Kasumi-1 (cell line): ENCODE measurements around the gene GALNT2.

Source experiments
- DNase-seq, 2 experiments: peaks; one replicate each; lab custom pipeline; 2025; lab: John Stamatoyannopoulos, UW

Gene GALNT2

DNA sequence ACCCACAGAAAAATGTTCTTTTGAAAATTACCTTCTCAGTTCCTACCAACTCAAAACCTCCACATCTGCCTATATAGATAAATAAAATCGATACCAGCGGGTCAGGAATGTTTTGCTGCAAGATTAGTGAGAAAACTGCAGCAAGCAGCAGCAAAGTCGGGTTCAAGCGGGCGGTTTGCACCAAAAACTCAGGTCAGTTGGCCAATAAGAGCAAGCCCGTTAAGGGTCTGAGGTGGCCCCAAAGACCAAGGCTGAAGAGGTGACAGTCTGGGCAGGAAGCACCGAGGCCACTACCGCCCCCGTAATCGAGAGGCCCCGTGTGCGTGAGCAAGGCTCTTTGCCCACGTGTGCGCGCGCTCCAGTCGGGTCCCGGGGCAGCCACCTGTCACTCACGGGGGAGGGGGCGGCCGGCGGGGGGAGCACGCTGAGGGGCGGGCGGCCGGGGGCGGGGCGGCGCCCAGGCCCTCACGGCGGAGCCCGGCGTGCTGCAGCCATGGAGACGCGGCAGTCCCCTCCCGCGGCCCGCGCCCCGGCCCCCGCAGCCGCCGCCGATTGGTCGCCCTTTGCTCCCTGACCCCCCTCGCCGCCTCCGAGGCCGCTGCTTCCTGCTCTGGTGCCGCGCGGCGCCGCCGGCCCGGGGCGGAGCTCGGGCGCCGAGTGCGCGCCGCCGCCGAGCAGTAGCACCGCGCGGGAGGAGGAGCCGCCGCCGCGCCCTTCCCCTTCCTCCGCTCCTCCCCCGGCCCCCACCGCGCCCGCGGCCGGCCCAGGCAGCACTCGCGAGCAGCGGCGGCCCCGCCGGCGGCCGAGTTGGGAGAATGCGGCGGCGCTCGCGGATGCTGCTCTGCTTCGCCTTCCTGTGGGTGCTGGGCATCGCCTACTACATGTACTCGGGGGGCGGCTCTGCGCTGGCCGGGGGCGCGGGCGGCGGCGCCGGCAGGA lies at the start of gene GALNT2:
TSS of gene GALNT2 (plus strand) at position 773 of the 939 bp plus-strand sequence. CDS start at position 816, 43 bp downstream.
- peak; percentile 86 to 94 for DNase-seq

DNA sequence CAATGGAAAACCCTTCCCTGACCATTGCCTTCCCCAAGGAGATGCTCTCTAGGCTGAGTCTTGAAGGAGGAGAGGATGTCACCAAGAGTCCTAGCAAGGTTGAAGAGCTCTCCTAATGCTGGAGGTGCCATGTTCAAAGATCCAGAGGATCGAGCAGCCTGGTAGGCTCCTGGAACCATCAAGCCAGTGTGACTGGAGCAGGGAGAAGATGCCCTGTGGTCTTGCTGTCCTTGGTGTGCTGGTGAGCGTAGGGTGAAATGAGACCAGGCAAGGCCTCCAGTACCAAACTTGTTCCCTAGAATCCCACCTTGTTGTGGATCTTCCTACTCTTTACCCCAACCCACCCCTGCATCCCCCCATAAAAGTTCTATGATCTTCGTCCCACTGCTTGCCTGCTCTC lies 46.6 kb upstream of the GALNT2 start:
- DNase-seq, result no peak

- no peak for DNase-seq
Observed at GRCh38 chr1:230022666-230023380, 44.2 kb upstream of the GALNT2 start.

DNA sequence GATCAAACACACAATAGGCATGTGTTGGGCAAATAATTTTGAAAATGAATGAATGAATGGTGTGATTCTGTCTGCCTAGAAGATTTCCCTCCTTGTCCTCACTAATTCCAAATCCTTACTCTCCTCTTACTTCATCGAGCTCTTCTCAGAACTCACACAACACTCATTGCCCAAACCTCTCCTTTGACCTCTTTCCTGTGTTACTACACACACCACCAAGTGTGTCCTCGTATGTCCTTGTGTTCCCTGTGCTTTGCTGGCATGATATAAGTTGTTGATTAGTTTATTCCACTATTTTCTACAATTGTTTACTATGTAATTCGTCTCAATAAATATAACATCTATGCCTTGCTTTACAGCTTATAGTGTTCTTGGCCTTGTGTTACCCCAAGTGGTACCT lies 41.4 kb upstream of the GALNT2 start:
- no peak for DNase-seq

- no peak for DNase-seq
Observed at GRCh38 chr1:230026139-230026538, 40.9 kb upstream of the GALNT2 start.

DNA sequence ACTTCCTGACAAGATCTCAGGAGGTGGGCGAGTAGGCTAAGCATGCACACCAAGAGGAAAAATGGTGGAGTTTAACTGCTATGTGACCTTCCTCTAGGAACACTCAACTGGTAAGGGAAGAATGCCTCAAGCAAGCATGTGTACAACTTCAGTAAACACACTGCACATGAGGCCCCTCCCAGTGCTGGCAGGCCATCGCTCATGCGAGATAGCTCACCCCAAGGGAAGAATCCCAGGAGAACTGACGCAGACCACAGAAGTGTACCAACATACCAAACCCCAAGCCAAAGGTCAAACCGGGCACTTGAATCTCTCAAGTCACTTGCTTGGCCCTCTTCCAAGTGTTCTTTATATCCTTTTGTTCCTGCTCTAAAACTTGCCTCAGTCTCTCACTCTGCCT lies 40.5 kb upstream of the GALNT2 start:
- DNase-seq, result no peak

- DNase-seq, result no peak
Observed at GRCh38 chr1:230028602-230029223, 38.3 kb upstream of the GALNT2 start.

DNA sequence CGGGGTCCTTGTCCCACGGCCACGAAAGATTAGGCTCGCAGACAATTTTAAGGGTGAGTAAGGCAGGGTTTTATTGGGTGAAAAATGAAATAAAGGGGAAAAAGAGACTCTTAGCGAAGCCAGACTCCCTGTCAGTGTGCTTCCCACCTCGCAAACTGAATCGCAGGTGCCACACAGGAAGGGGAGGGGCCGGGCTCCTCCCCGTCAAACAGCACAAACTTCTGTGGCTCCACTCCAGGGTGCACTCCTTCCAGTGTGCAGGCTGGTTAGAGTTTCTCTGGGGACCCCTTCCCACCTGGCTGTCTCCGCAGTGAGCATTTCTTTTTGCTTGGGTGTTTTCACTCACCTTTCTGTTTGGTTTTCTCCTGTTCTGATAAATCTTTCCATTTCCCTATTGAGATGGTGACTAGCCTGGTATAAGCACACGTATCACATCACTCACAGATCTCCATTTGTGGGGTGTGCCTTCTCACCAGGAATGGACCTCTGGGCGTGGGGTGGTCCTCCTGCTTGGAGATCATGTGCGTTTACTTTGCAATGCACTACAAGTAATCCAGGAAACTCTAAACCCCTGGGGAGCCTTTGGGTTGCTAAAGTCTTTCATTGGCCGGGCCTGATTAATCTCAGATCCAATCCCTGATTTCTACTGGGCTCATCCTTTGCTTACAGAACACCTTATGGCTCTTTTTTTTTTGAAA lies 37.6 kb upstream of the GALNT2 start:
- DNase-seq, result no peak

DNA sequence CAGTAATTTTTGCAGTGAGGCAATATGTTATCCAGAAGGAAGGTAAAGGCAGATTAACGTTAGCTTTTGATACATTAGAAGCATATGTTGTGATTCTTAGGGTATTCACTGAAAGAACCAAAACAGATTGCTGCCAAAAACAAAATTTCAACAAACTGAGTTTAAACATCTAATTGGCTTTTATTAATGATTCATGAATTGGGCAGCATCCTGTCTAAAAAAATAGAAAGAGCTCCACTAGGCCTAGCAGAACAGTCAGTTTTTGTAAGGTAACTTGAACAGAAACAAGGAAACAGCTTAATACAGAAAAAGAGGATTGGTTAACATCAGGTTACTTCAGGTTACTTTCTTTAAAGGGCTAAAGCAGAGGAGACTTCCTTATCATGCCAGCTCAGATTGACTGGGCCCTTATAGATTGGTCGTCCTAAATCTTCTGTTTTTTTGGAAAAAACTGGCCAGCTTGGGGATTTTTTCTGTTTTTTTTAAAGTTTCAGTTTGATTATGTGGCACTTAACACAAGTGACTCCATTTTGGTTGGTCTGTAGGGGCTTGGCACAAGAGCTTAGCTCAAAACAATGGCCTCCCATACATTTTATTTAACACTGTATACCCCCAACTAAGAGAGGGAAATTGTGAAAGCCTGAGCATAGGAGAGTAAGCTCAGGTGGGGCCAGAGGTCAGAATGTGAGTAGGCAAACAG lies 36.8 kb upstream of the GALNT2 start:
- DNase-seq, result no peak

- DNase-seq, result peak; percentile 41 to 48
Observed at GRCh38 chr1:230031131-230031530, 35.9 kb upstream of the GALNT2 start.

DNA sequence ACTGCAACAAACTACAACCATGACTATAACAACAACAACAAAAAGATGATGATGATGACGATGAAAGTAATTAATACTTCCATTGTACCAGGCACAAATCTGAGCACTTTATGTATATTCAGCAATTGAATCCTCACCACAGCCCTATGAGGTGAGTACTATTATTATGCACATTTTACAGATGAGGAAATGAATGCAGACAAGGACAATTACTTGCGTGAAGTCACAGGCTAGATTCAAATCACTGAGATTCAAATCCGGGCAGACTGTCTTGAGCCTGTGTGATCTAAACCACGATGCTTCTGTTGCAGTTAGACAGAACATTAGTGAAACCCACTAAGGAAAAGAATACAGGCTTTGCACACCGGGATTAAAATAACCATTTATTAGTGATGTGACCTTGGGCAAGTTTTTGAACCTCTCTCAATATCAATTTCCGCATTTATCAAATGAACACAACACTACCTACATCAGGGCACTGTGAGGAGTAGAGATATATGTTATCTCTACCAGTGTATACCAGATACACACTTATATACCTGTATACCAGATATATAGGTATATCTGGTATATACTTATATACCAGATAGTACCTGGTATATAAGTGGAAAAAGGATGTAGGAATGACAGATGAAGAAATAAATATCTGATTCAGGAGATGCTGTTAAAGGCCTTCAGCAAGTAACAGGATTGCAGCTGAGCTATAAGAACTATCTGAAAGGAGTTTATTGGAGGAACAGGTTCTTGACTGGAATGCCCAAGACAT lies 34.3 kb upstream of the GALNT2 start:
- DNase-seq, result no peak

- DNase-seq, result no peak
Observed at GRCh38 chr1:230037261-230037660, 29.8 kb upstream of the GALNT2 start.

DNA sequence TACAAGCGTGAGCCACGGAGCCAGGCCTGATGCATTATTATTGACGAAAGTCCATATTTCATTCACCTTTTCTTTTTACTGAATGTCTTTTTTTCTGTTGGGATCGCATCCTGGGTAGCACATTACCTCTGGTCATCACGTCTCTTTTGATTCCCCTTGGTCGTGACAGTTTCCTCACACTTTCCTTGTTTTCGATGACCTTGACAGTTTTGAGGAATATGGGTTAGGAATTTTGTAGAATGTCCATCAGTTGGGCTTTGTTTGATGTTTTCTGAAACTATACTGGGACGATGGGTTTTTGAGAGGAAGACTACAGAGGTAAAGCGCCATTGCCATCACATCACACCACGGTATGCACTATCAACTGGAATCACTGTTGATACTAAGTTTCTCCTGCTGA lies 26.6 kb upstream of the GALNT2 start:
- no peak for DNase-seq

- DNase-seq, result no peak
Observed at GRCh38 chr1:230043081-230043480, 24.0 kb upstream of the GALNT2 start.

GRCh38 chr1:230044729-230045128 lies 22.3 kb upstream of the GALNT2 start:
- DNase-seq, result no peak

DNA sequence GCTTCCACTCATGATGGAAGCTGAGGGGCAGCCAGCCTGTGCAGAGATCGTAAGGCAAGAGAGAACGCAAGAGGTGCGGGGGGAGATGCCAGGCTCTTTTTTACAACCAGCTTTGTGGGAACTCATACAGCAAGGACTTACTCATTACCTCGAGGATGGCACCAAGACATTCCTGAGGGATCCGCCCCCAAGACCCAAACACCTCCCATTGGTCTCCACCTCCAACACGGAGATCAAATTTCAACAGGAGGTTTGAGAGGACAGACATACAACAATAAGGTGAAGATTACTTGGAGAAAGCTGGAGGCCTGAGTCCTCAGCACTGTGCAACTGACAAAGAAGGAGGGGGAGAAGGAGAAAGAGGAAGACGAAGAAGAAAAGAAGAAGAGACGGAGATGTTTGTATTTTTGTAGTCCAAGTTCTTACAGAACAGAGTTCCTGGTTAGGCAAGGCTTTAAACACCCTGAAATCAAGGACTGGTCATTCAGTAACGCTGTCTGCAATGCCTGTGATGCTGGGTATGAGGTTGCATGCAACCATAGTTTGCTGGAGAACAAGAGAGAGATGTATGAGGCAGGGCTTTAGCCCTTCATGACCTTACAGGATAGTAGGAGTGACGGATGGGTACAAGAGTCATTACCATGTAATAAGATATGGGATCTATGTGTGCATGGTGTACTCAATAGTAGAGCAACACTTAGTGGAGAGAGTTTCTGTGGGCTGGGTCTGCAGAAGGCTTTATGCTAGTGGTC lies 19.7 kb upstream of the GALNT2 start:
- DNase-seq, result no peak

DNA sequence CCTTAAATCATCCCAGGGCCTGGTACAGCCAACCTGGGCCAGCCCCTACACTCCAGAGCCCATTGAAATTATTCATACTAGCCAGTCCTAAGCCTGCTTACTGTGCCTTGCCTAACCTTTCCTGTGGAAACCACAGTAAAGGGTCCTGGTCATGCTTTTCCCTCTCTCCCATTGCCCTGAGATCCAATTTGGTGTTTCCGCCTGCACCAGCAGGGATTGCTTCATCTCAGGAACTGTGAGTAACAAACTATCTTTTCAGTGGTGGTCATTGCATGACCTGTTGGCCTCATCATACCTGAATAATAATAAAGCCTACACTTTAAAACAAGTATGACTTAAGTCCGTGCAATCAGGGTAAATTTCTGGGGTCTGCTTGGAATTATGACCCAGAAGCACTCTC lies 18.7 kb upstream of the GALNT2 start:
- DNase-seq, result no peak

DNA sequence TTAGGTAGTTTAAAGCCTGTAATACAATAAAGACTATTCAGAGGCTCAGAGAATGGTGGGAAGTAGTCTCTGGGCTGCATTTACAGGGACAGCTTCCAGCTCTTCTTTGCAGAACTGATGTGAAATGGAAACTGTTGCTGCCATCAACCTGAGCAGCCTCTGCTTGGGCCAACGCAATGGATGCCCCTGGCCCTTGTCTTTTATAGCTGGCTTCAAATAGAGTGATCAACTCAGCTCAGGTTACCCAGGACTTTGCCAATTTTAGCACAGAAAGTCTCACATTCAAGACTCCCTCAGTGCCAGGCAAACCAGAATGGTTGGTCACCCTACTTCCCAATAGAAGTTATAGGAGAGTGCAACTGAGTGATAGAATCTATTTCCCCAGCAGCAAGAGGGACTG lies 18.1 kb upstream of the GALNT2 start:
- DNase-seq, result no peak

DNA sequence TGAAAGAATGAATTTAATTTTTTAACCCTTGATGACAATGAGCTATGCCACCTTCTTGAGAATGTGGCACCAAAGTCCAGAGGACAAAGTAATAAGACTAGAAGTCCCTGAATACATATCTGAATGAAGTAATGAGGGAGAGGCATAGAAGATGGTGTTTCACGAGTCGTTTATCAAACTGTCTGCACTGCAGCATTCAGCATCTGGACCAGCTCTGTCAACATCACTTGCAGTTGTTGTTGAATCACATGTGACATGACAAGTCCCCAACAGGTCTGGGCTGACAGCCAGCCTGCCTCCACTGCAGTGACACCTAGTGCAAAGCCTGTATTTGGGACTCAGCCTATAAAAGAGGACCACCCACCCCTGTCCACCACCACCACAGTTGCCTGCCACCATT lies 17.3 kb upstream of the GALNT2 start:
- DNase-seq, result no peak
